Suprapubic skin (tissue), 3 donors: Measurements from ENCODE around the gene GDPD5.

Experiments used
- CTCF ChIP-seq, 2 donors: fragments of 200-600 bp in 1 of 2; fragments of 450-650 bp in 1 of 2; sonication (generic) in 1 of 2; IDR thresholded peaks; one replicate each; pipeline ENCODE4 v1.5.1; 2016 to 2019; ENCODE audit warnings: antibody characterized with exemption in 2 of 2, mild to moderate bottlenecking in 1 of 2, moderate library complexity in 1 of 2
- POLR2A ChIP-seq, 2 donors: fragments of 450-650 bp; IDR thresholded peaks; one replicate each; pipeline ENCODE4 v1.6.1; 2017; ENCODE audit warnings: antibody characterized with exemption in 2 of 2, mild to moderate bottlenecking in 2 of 2, moderate library complexity in 2 of 2

- peak; percentile 87 to 91 for TF ChIP-seq POLR2A (IDR thresholded peaks at IDR 0.05)
- no peak for TF ChIP-seq CTCF (IDR thresholded peaks at IDR 0.05)
These were observed 126.2 kb downstream of the GDPD5 start, which contains the start of gene RPS3 for GRCh38 chr11:75399344-75400145.
